HG03432 (cell line): ENCODE data around the gene IPO7.

Source experiments
- ATAC-seq: cut with Tn5 transposase; IDR thresholded peaks from one replicate; pipeline ENCODE4 v1.9.1; 2021; ENCODE audit warnings: mild to moderate bottlenecking, moderate library complexity; ENCODE audit not compliant: unreplicated experiment

The IPO7 gene

DNA sequence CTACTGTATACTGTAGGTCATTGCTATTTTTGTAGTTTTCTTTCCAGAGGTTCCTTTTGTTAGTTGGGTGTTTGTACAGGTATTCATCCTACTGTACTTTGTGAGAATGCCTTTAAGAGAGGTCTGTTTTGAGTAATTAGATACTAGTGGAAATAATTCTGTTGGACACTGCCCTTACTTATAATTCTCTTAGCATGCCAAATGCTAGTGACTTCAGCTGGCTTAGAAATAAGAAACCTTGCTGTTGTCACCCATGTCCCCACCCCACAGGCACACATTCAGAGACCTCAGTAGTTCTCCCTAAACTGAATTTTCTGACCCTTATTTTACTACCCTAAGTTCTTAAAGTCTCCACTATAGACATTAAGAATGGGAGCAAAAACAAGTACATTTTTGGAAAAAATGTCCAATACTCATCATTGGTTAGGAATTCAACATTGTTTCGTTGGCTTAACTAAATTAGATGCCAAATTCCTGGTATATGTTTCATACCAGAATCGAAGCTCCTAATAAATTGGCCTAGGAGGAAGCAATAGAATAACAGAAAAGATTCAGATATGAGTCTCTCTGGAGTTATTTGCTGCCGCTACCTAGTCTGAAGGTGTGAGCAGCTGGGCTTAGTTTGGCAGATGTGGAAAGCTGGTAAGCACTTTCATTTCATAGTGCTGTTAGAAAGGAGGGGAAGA lies 104.8 kb downstream of the IPO7 start:
- no peak for ATAC-seq

DNA sequence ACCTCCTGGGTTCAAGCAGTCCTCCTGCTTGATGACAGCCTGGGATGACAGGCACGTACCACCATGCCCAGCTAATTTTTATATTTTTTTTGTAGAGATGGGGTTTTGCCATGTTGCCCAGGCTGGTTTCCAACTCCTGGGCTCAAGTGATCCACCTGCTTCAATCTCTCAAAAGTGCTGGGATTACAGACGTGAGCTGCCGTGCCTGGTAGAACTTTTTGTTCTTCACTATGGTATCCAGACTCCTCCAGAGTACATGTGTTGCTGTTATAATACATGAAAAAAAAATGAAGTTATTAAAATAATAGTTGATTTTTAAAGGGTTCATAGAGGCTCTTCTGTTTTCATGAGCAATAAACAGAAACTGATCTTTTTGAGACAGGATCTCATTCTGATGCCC lies 105.9 kb downstream of the IPO7 start:
- ATAC-seq, result no peak

DNA sequence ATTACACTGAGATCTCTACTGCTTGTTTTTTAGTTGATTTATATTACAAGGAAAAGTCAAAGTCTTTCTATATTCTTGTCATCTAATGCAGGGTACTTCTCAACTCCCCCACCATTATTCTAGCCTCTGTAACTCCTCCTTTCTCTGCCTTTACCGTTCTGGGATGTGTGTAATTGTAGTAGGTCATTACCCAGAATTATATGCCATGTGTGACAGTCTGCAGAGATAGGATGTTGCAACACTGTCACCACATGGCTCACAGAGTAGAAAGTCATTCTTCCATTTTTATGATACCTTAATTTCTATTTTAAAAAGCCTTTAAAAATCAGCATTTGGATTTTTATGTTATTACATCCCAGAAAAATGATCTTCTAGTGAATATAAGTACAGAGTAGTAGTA lies 109.0 kb downstream of the IPO7 start:
- no peak for ATAC-seq

DNA sequence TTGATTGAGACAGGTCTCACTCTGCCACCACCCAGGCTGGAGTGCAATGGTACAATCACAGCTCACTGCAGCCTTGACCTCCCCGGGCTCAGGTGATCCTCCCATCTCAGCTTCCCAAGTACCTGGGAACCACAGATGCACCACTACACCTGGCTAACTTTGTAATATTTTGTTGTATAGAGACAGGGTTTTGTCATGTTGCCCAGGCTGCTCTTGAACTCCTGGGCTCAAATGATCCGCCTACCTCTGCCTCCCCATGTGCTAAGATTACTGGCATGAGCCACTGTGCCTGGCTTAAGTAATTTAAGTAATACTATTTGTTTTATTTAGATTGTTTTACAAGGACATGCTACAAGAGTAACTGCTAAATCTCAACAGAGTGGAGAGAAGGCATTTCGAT lies 109.9 kb downstream of the IPO7 start:
- no peak for ATAC-seq

DNA sequence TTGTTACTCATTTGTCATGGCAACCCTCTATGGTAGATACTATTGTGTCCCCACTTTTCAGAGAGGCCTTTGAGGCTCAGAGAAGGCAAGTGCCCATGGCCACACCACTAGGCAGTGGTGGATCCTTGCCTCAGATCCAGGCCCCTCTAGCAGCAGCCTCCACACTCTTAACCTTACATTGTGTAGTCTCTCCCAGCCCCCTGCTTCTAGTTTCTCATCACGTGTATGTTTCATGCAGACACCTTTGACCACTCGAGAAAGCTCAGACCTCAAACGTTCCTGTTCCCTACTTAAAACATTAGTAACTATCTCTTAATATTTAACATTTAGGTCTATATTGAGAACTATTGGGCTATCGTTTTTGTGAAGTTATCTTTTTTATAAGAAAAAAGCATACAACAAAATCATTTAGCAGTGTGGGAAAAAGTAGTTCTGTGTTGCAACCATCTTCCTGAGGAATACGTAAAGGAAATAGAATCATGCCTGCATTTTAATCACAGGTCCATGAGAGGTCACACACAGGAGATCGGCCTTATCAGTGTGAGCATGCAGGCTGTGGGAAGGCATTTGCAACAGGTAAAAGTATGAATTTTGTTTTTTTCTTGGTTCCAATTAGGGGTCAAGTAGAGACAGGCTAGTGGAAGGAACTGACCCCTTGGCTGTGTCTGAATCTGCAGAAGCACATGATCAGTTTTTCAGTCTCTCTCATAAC lies 111.5 kb downstream of the IPO7 start:
- no peak for ATAC-seq
